ENCODE data around the gene ATRIP. TPM values are rescaled to one million over a fixed set of nuclear protein-coding genes. Genes with fewer than 3 reads are reported as not detected.

The ATRIP gene
- total and polyA plus RNA-seq, 4 donors: 1.7 to 4.6 (median 2.9) TPM

- H3K9me3 ChIP-seq (ENCODE audit: control insufficient read depth in 4 of 4, low read length in 3 of 4): no peaks in the 10 kb centered on the region
- no peak overlapping the region for H3K9ac ChIP-seq (ENCODE audit: low read depth in 1 of 2, low read length in 2 of 2)
- no peak overlapping the region for H3K4me3 ChIP-seq (ENCODE audit: low read depth in 1 of 3, low read length in 3 of 3)
- no peak for TF ChIP-seq RAD21 (IDR thresholded peaks at IDR 0.05)
- no peak for TF ChIP-seq FOXA1 (IDR thresholded peaks at IDR 0.05)
- TF ChIP-seq JUND (IDR thresholded peaks at IDR 0.05): no peak
- no peak for TF ChIP-seq RXRA (IDR thresholded peaks at IDR 0.05)
- TF ChIP-seq, protein P1, sequence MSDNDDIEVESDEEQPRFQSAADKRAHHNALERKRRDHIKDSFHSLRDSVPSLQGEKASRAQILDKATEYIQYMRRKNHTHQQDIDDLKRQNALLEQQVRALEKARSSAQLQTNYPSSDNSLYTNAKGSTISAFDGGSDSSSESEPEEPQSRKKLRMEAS (IDR thresholded peaks at IDR 0.05): no peak
- TF ChIP-seq GABPA (IDR thresholded peaks at IDR 0.05 in 1 of 2, conservative IDR thresholded peaks at IDR 0.05 in 1 of 2): no peak
- no peak for TF ChIP-seq ATF3 (IDR thresholded peaks at IDR 0.05)
- TF ChIP-seq CTCF (IDR thresholded peaks at IDR 0.05; ENCODE audit: low read depth, low read length, missing input control): no peak
- TF ChIP-seq HNF4A (conservative IDR thresholded peaks at IDR 0.05): no peak
- TF ChIP-seq NR2F2 (IDR thresholded peaks at IDR 0.05): no peak
- no peak for TF ChIP-seq TAF1 (conservative IDR thresholded peaks at IDR 0.05)
- H3K4me1 ChIP-seq (ENCODE audit: control insufficient read depth in 4 of 4, insufficient read depth in 4 of 4, low read length in 3 of 4): no peaks in the 10 kb centered on the region
- DNase-seq (ENCODE audit: low spot score): no peak
- no peaks in the 10 kb centered on the region for H3K27me3 ChIP-seq (ENCODE audit: control insufficient read depth in 4 of 4, insufficient read depth in 4 of 4, low read length in 3 of 4)
- H3K36me3 ChIP-seq (ENCODE audit: control insufficient read depth in 4 of 4, insufficient read depth in 3 of 4, low read depth in 1 of 4, low read length in 3 of 4): peaks cover 37 to 99% (median 55%) of the 10 kb centered on the region in 4 donors
- H3K27ac ChIP-seq (ENCODE audit: low read depth in 1 of 2, low read length in 2 of 2): no peak overlapping the region
- WGBS: 84% methylated on average over 8 of the region's 8 CpGs
Measured at GRCh38 chr3:48413086-48413485, 33.5 kb upstream of the ATRIP start.

DNA sequence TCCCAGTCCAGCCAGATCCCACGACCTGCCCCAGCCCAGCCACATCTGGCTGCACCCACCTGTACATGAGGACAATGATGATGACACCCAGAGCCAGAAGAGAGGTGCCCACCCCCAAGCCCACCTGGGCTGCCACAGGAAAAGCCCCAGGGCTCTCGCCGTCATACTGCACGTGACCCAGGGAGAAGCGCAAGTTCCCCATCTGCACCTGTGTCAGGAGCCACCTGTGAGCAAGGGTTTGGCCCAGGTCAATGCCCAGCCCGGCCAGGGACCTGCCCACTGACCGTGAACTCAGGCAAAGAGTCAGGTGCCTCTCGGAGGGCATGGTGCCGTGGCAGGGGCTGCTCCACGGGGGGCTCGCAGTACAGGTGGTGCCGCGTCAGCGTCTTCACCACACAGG lies 32.9 kb upstream of the ATRIP start:
- Histone ChIP-seq H3K4me1 (ENCODE audit: control insufficient read depth in 4 of 4, insufficient read depth in 4 of 4, low read length in 3 of 4) (no peaks in the 10 kb centered on the region), H3K9me3 (ENCODE audit: control insufficient read depth in 4 of 4, low read length in 3 of 4) (no peaks in the 10 kb centered on the region), H3K36me3 (ENCODE audit: control insufficient read depth in 4 of 4, insufficient read depth in 3 of 4, low read depth in 1 of 4, low read length in 3 of 4) (peaks cover 34 to 100% (median 56%) of the 10 kb centered on the region in 4 donors), H3K27ac (ENCODE audit: low read depth in 1 of 2, low read length in 2 of 2) (no peak overlapping the region), H3K9ac (ENCODE audit: low read depth in 1 of 2, low read length in 2 of 2) (no peak overlapping the region), H3K27me3 (ENCODE audit: control insufficient read depth in 4 of 4, insufficient read depth in 4 of 4, low read length in 3 of 4) (no peaks in the 10 kb centered on the region), H3K4me3 (ENCODE audit: low read depth in 1 of 3, low read length in 3 of 3) (no peak overlapping the region)
- no peak for DNase-seq (ENCODE audit: low spot score)
- TF ChIP-seq NR2F2 (IDR thresholded peaks at IDR 0.05): no peak
- TF ChIP-seq GABPA (IDR thresholded peaks at IDR 0.05 in 1 of 2, conservative IDR thresholded peaks at IDR 0.05 in 1 of 2): no peak
- TF ChIP-seq FOXA1 (IDR thresholded peaks at IDR 0.05): no peak
- TF ChIP-seq, protein P2, sequence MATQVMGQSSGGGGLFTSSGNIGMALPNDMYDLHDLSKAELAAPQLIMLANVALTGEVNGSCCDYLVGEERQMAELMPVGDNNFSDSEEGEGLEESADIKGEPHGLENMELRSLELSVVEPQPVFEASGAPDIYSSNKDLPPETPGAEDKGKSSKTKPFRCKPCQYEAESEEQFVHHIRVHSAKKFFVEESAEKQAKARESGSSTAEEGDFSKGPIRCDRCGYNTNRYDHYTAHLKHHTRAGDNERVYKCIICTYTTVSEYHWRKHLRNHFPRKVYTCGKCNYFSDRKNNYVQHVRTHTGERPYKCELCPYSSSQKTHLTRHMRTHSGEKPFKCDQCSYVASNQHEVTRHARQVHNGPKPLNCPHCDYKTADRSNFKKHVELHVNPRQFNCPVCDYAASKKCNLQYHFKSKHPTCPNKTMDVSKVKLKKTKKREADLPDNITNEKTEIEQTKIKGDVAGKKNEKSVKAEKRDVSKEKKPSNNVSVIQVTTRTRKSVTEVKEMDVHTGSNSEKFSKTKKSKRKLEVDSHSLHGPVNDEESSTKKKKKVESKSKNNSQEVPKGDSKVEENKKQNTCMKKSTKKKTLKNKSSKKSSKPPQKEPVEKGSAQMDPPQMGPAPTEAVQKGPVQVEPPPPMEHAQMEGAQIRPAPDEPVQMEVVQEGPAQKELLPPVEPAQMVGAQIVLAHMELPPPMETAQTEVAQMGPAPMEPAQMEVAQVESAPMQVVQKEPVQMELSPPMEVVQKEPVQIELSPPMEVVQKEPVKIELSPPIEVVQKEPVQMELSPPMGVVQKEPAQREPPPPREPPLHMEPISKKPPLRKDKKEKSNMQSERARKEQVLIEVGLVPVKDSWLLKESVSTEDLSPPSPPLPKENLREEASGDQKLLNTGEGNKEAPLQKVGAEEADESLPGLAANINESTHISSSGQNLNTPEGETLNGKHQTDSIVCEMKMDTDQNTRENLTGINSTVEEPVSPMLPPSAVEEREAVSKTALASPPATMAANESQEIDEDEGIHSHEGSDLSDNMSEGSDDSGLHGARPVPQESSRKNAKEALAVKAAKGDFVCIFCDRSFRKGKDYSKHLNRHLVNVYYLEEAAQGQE (IDR thresholded peaks at IDR 0.05): no peak
- TF ChIP-seq SP1 (IDR thresholded peaks at IDR 0.05): no peak
- TF ChIP-seq TAF1 (conservative IDR thresholded peaks at IDR 0.05): no peak
- no peak for TF ChIP-seq YY1 (IDR thresholded peaks at IDR 0.05)
- TF ChIP-seq HNF4G (IDR thresholded peaks at IDR 0.05): no peak
- no peak for TF ChIP-seq ATF3 (IDR thresholded peaks at IDR 0.05)
- no peak for TF ChIP-seq EGR1 (IDR thresholded peaks at IDR 0.05; ENCODE audit: low read depth in 2 of 2)
- TF ChIP-seq, protein P1 (IDR thresholded peaks at IDR 0.05): no peak
- TF ChIP-seq, protein P3, sequence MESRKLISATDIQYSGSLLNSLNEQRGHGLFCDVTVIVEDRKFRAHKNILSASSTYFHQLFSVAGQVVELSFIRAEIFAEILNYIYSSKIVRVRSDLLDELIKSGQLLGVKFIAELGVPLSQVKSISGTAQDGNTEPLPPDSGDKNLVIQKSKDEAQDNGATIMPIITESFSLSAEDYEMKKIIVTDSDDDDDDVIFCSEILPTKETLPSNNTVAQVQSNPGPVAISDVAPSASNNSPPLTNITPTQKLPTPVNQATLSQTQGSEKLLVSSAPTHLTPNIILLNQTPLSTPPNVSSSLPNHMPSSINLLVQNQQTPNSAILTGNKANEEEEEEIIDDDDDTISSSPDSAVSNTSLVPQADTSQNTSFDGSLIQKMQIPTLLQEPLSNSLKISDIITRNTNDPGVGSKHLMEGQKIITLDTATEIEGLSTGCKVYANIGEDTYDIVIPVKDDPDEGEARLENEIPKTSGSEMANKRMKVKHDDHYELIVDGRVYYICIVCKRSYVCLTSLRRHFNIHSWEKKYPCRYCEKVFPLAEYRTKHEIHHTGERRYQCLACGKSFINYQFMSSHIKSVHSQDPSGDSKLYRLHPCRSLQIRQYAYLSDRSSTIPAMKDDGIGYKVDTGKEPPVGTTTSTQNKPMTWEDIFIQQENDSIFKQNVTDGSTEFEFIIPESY (IDR thresholded peaks at IDR 0.05): no peak
- no peak for TF ChIP-seq HNF4A (conservative IDR thresholded peaks at IDR 0.05)
- no peak for TF ChIP-seq RAD21 (IDR thresholded peaks at IDR 0.05)
- no peak for TF ChIP-seq FOXA2 (IDR thresholded peaks at IDR 0.05)
- no peak for TF ChIP-seq JUND (IDR thresholded peaks at IDR 0.05)
- WGBS: 75% methylated on average over 14 of the region's 14 CpGs

All from liver (tissue), 9 donors.